KOPT-K1 (cell line): Measurements from ENCODE around the gene PPP2R3A.

ENCODE experiments used
- H3K27ac ChIP-seq: fragments of 200-600 bp; sonication (generic); 2 replicates; pipeline ENCODE4 v1.5.1; 2016; ENCODE audit warnings: antibody characterized with exemption, mild to moderate bottlenecking, low read depth, low read length; ENCODE audit not compliant: poor library complexity, severe bottlenecking
- H3K36me3 ChIP-seq: fragments of 200-600 bp; sonication (generic); 2 replicates; pipeline ENCODE4 v1.5.1; 2017; ENCODE audit warnings: antibody characterized with exemption, mild to moderate bottlenecking, low read length, moderate library complexity; ENCODE audit not compliant: insufficient read depth
- H3K9me3 ChIP-seq: fragments of 200-600 bp; sonication (generic); 2 replicates; pipeline ENCODE4 v1.5.1; 2017; ENCODE audit warnings: antibody characterized with exemption, low read length, mild to moderate bottlenecking; ENCODE audit not compliant: insufficient read depth, poor library complexity, severe bottlenecking

The PPP2R3A gene

DNA sequence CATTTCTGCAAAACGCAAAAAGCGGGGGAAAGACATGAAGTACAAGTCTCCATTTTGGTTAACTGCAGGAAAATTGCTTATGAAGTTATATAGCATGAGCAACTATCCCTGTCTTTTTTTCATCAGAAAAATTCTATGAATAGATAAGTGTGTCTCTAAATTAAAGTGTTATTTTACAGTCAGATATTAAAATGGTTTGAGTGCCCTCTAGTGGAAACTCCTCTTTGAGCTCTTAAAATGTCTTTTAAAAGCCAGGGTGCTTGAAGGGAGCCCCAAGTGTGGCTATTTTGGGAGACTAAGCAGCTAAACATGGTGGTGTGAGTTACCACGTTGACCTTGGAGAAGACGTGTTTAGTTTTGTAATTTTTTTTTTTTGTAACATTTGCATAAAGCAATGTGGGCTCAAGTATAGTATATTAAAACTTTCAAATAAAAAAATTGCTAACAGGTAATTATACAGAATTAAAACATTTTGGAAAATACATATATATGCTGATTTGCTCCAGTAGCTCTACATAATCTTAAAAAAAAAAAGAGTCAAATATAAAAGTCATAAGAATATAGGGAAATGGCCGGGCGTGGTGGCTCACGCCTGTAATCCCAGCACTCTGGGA is 77.2 kb downstream of the PPP2R3A start:
- Histone ChIP-seq H3K36me3 (no peaks in the 10 kb centered on the region), H3K27ac (no peak overlapping the region), H3K9me3 (no peaks in the 10 kb centered on the region)

- H3K27ac ChIP-seq: no peak overlapping the region
- H3K36me3 ChIP-seq: no peaks in the 10 kb centered on the region
- no peaks in the 10 kb centered on the region for H3K9me3 ChIP-seq
Measured at GRCh38 chr3:136044980-136045745, 79.6 kb downstream of the PPP2R3A start.

DNA sequence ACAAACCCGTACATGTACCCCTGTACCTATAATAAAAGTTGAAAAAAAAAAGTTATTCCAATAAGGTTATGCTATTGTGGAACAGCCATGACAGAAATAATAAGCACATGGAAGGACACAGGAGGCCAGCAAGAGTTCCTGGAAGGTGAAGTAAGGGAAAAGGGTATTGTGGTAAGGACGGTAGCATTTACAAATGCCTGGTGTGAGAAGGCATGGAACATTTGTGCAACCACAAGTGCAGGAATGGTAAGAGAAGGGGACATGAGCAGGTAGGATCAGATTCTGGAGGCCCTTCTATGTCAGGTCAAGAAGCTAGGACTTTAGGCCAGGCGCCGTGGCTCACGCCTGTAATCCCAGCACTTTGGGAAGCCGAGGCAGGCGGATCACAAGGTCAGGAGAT is 82.5 kb downstream of the PPP2R3A start:
- no peaks in the 10 kb centered on the region for H3K9me3 ChIP-seq
- H3K36me3 ChIP-seq: no peaks in the 10 kb centered on the region

GRCh38 chr3:136050250-136050649 is 84.7 kb downstream of the PPP2R3A start:
- H3K36me3 ChIP-seq: no peaks in the 10 kb centered on the region
- H3K9me3 ChIP-seq: no peaks in the 10 kb centered on the region
- no peak overlapping the region for H3K27ac ChIP-seq

More for the DNA sequence above, 82.5 kb downstream of the PPP2R3A start:
- H3K27ac ChIP-seq: no peak overlapping the region

DNA sequence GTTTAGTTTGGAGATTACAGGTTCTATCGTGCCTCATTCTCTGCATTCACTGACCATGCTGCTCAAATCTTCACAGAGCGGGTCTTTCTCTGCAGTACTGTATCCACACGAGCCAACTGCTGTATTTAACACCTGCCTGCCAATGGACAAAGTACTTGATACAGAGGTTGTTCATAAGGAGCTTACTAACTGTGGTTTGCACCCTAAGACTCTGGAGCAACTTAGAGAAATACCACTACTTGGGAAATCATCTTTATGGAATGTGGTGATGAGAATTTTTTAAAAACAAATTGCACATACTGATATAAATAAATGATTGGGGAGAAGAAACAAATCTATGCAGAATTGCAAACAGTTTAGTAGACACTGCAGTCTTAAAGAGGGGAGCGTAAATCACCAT is 90.0 kb downstream of the PPP2R3A start:
- H3K27ac ChIP-seq: no peak overlapping the region
- H3K36me3 ChIP-seq: no peaks in the 10 kb centered on the region
- no peaks in the 10 kb centered on the region for H3K9me3 ChIP-seq

DNA sequence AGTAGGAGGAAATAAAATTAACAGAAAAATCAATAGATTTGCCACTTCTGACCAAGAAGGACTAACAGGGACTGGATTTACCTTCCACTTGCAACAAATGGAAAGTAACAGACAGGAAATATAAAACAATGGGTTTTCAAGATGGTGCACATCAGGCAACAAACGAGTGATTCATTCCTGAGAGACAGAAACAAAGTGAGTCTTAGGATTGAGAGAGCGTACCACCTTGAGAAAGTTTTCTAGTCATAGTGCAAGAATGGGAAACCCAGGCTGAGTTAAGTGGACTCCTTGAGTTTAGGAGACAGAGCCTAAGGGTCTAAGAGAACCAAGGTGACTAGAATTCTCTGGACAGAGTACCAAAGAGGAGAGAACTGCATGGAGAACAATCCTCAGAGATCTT is 101.7 kb downstream of the PPP2R3A start:
- Histone ChIP-seq H3K36me3 (no peaks in the 10 kb centered on the region), H3K27ac (no peak overlapping the region), H3K9me3 (no peaks in the 10 kb centered on the region)

GRCh38 chr3:136068708-136069107 is 103.2 kb downstream of the PPP2R3A start:
- Histone ChIP-seq H3K9me3 (no peaks in the 10 kb centered on the region), H3K36me3 (no peaks in the 10 kb centered on the region), H3K27ac (no peak overlapping the region)

GRCh38 chr3:136069933-136070332 is 104.4 kb downstream of the PPP2R3A start:
- Histone ChIP-seq H3K36me3 (no peaks in the 10 kb centered on the region), H3K9me3 (no peaks in the 10 kb centered on the region), H3K27ac (no peak overlapping the region)

DNA sequence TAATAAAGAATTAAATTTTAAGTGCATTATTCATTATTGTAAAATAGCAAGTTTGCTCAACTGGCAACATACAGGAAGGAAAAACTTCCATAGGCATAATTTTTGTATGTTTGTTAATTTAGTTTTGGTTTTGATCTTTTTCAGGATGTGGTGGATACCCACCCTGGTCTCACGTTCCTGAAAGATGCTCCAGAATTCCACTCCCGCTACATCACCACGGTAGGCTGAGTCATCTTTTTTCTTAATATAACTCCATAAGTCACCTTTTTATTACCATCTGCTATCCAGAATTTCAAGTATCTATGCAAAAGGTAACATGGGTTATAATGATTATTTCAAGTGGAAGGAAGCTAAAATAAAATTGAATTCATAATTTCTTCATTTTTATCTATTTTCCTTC is 104.8 kb downstream of the PPP2R3A start:
- H3K27ac ChIP-seq: no peak overlapping the region
- no peaks in the 10 kb centered on the region for H3K36me3 ChIP-seq
- H3K9me3 ChIP-seq: no peaks in the 10 kb centered on the region

GRCh38 chr3:136070953-136071949 is 105.7 kb downstream of the PPP2R3A start:
- H3K27ac ChIP-seq: no peak overlapping the region
- no peaks in the 10 kb centered on the region for H3K36me3 ChIP-seq
- no peaks in the 10 kb centered on the region for H3K9me3 ChIP-seq

GRCh38 chr3:136074546-136075170 is 109.1 kb downstream of the PPP2R3A start:
- no peak overlapping the region for H3K27ac ChIP-seq
- no peaks in the 10 kb centered on the region for H3K36me3 ChIP-seq
- H3K9me3 ChIP-seq: no peaks in the 10 kb centered on the region

DNA sequence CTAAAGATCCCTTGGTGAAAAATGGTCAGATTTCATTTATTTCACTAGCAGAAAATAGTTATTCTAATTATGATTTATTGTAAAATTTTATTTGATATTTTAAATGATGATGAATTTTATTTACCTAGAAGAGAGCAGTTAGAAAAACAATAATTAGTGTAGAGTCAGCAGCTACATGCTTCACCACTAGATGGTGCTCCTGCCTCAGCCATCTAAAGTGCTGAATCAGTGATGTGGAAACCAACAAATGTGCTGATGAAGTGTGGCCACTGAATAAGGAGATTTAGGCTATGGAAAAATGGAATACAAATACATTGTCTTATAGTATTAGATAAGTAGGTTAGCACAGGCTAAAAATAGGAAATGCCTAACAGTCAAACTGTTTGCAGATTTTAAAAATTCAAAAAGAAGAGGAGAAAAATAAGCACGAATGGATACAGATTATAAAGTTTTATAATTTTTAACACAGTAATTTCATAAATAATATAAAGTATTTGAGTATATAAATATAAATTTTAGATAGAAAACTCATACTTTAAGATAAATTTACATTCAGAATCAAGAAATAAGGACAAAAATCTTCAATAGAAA is 109.8 kb downstream of the PPP2R3A start:
- Histone ChIP-seq H3K9me3 (no peaks in the 10 kb centered on the region), H3K27ac (no peak overlapping the region), H3K36me3 (no peaks in the 10 kb centered on the region)

GRCh38 chr3:136075811-136076210 is 110.3 kb downstream of the PPP2R3A start:
- Histone ChIP-seq H3K9me3 (no peaks in the 10 kb centered on the region), H3K27ac (no peak overlapping the region), H3K36me3 (no peaks in the 10 kb centered on the region)
